ENCODE data around the gene SCUBE3.

The SCUBE3 gene

GRCh38 chr6:35195120-35195780 lies 18.5 kb upstream of the SCUBE3 start:
- Histone ChIP-seq H3K36me3 (ENCODE audit: insufficient read depth, low read length) (no peaks in the 10 kb centered on the region), H3K9me2 (ENCODE audit: low read depth, low read length) (no peaks in the 10 kb centered on the region), H3K9ac (ENCODE audit: low read length) (no peak overlapping the region), H3K27ac (ENCODE audit: low read depth, low read length, poor library complexity, severe bottlenecking) (no peak overlapping the region), H3K27me3 (ENCODE audit: insufficient read depth, low read length) (peaks cover 5% of the 10 kb centered on the region; the same call in 1 of the 2 replicates), H3K79me2 (ENCODE audit: insufficient read depth, low read length) (no peaks in the 10 kb centered on the region), H3K4me3 (ENCODE audit: low read depth, low read length, poor library complexity, severe bottlenecking) (no peak overlapping the region), H2AFZ (ENCODE audit: low read length) (no peak overlapping the region), H3K4me2 (ENCODE audit: low read length) (no peak overlapping the region), H4K20me1 (ENCODE audit: insufficient read depth, low read length) (no peaks in the 10 kb centered on the region), H3K9me3 (ENCODE audit: low read length) (no peaks in the 10 kb centered on the region), H3K4me1 (ENCODE audit: insufficient read depth, low read length, severe bottlenecking) (no peaks in the 10 kb centered on the region), H3F3A (ENCODE audit: insufficient read depth, low read length) (no peaks in the 10 kb centered on the region)
- TF ChIP-seq CTCF (IDR thresholded peaks at IDR 0.05; ENCODE audit: low read length): no peak
- no peak for TF ChIP-seq EZH2 (IDR thresholded peaks at IDR 0.05; ENCODE audit: borderline replicate concordance, low read length)

- no peak overlapping the region for H3K9ac ChIP-seq (ENCODE audit: low read length)
- no peaks in the 10 kb centered on the region for H3K9me2 ChIP-seq (ENCODE audit: low read depth, low read length)
- no peak overlapping the region for H2AFZ ChIP-seq (ENCODE audit: low read length)
- no peaks in the 10 kb centered on the region for H3F3A ChIP-seq (ENCODE audit: insufficient read depth, low read length)
- no peaks in the 10 kb centered on the region for H3K36me3 ChIP-seq (ENCODE audit: insufficient read depth, low read length)
- H3K9me3 ChIP-seq (ENCODE audit: low read length): no peaks in the 10 kb centered on the region
- 0 out of 2 replicates have a peak, but pooled peaks cover 3% of the 10 kb centered on the region for H3K27me3 ChIP-seq (ENCODE audit: insufficient read depth, low read length)
- no peaks in the 10 kb centered on the region for H3K4me1 ChIP-seq (ENCODE audit: insufficient read depth, low read length, severe bottlenecking)
- H3K4me2 ChIP-seq (ENCODE audit: low read length): no peak overlapping the region
- H3K27ac ChIP-seq (ENCODE audit: low read depth, low read length, poor library complexity, severe bottlenecking): no peak overlapping the region
- TF ChIP-seq EZH2 (IDR thresholded peaks at IDR 0.05; ENCODE audit: borderline replicate concordance, low read length) (no peak), CTCF (IDR thresholded peaks at IDR 0.05; ENCODE audit: low read length) (no peak)
- H4K20me1 ChIP-seq (ENCODE audit: insufficient read depth, low read length): no peaks in the 10 kb centered on the region
- no peaks in the 10 kb centered on the region for H3K79me2 ChIP-seq (ENCODE audit: insufficient read depth, low read length)
- H3K4me3 ChIP-seq (ENCODE audit: low read depth, low read length, poor library complexity, severe bottlenecking): no peak overlapping the region
These were observed 16.6 kb upstream of the SCUBE3 start for GRCh38 chr6:35197196-35197595.

GRCh38 chr6:35199866-35200265 lies 13.9 kb upstream of the SCUBE3 start:
- Histone ChIP-seq H3F3A (ENCODE audit: insufficient read depth, low read length) (no peaks in the 10 kb centered on the region), H4K20me1 (ENCODE audit: insufficient read depth, low read length) (no peaks in the 10 kb centered on the region), H3K9me3 (ENCODE audit: low read length) (no peaks in the 10 kb centered on the region), H3K27ac (ENCODE audit: low read depth, low read length, poor library complexity, severe bottlenecking) (no peak overlapping the region), H3K79me2 (ENCODE audit: insufficient read depth, low read length) (no peaks in the 10 kb centered on the region), H3K9ac (ENCODE audit: low read length) (no peak overlapping the region), H3K27me3 (ENCODE audit: insufficient read depth, low read length) (peaks cover 8% of the 10 kb centered on the region; the same call in 1 of the 2 replicates), H3K4me2 (ENCODE audit: low read length) (no peak overlapping the region), H3K4me1 (ENCODE audit: insufficient read depth, low read length, severe bottlenecking) (no peaks in the 10 kb centered on the region), H3K36me3 (ENCODE audit: insufficient read depth, low read length) (no peaks in the 10 kb centered on the region), H2AFZ (ENCODE audit: low read length) (no peak overlapping the region), H3K4me3 (ENCODE audit: low read depth, low read length, poor library complexity, severe bottlenecking) (no peak overlapping the region), H3K9me2 (ENCODE audit: low read depth, low read length) (no peaks in the 10 kb centered on the region)
- TF ChIP-seq CTCF (IDR thresholded peaks at IDR 0.05; ENCODE audit: low read length) (no peak), EZH2 (IDR thresholded peaks at IDR 0.05; ENCODE audit: borderline replicate concordance, low read length) (no peak)
